Pancreas (tissue), 10 donors: Measurements from ENCODE around the gene NID2. TPM values are rescaled to one million over a fixed set of nuclear protein-coding genes. Genes with fewer than 3 reads are reported as not detected.

Experiments used
- ATAC-seq, 4 donors: fragments of 200-7000 bp; cut with Tn5 transposase; one replicate each; pipeline versions ENCODE4 v1.8.0 to v1.9.1; 2020; ENCODE audit warnings: mild to moderate bottlenecking in 4 of 4, moderate library complexity in 4 of 4
- DNase-seq, 6 donors: peaks; one replicate each; pipeline ENCODE4 v3.0.0-alpha.2; 2020
- FAIRE-seq: peaks from 2 replicates; lab custom pipeline; 2012; peaks lifted over from hg19 to GRCh38; lab: Jason Lieb, UNC
- H3K27ac ChIP-seq, 4 donors: fragments of 200-600 bp; sonication (generic); 1 replicate in 3 of 4; 2 replicates in 1 of 4; pipeline versions ENCODE4 v1.5.0 to v1.8.0; 2020
- H3K27me3 ChIP-seq, 4 donors: fragments of 200-600 bp; one replicate each; pipeline ENCODE4 v1.8.0; 2021
- H3K36me3 ChIP-seq, 3 donors: fragments of 200-600 bp; sonication (generic) in 1 of 3; one replicate each; pipeline versions ENCODE4 v1.5.0 to v1.8.0; 2020 to 2021
- H3K4me1 ChIP-seq, 3 donors: fragments of 200-600 bp; one replicate each; pipeline ENCODE4 v1.8.0; 2021
- H3K4me3 ChIP-seq, 4 donors: fragments of 200-600 bp; sonication (generic) in 2 of 4; one replicate each; pipeline versions ENCODE4 v1.5.0 to v1.8.0; 2020 to 2021
- H3K9me3 ChIP-seq, 4 donors: fragments of 200-600 bp; one replicate each; pipeline ENCODE4 v1.8.0; 2021
- WGBS, 2 donors: extraction: QIAGEN DNeasy Blood & Tissue Kit; methylation state at CpG; one replicate each; pipeline ENCODE4 v1.1.7; 2013; 5-methylcytosine and 5-hydroxymethylcytosine counted together
- intact Hi-C, 3 donors: fragments of 100-400 bp; cut with DNase I; formaldehyde crosslinking; loops; one replicate each; pipeline versions ENCODE4 v1.11.1 to v1.14.2; 2022
- polyA plus RNA-seq, 2 donors: library from polyadenylated mRNA; stranded (reverse); fragments of 200-250 nt; gene quantifications; one replicate each; pipeline ENCODE4 v1.2.3, GENCODE V29; 2013
- total RNA-seq, 6 donors: library from RNA; stranded (reverse); fragmentation: NEBNext Ultra II Directional in 4 of 6; extraction: Animal tissue kit (Norgen Biotek cat#: 25700) in 4 of 6; gene quantifications; one replicate each; pipeline versions ENCODE4 v1.2.1 to v1.2.4, GENCODE V29; 2021 to 2023
- TF ChIP-seq, protein P1 (sequence below), 4 donors: fragments of 200-600 bp; sonication (generic) in 3 of 4; IDR thresholded peaks; one replicate each; pipeline versions ENCODE4 v1.5.0 to v1.8.0; 2021; ENCODE audit warnings: antibody characterized with exemption in 4 of 4
- donor health status: healthy with polysubstance abuse.
- donor health status: DM: no; HTN: no; CAD: no; lungs with moderate emphysema.
- donor health status: DM: no; HTN: no; CAD: no.
- donor health status: control.
- donor health status: control.
- donor health status: Bipolar disorder and iron deficiency.
- donor health status: DM: yes; HTN: yes; CAD: no.
- donor health status: DM: no; HTN: no; CAD: no.
- donor health status: DM: no; HTN: no; CAD: no.
- donor health status: DM: yes; HTN: yes; CAD: no.

NID2 gene
- total and polyA plus RNA-seq, 8 donors, result 1.9 to 9.5 (median 3.8) TPM

- no peak for FAIRE-seq
- H3K4me3 ChIP-seq, result no peak overlapping the region
- TF ChIP-seq, protein P1, sequence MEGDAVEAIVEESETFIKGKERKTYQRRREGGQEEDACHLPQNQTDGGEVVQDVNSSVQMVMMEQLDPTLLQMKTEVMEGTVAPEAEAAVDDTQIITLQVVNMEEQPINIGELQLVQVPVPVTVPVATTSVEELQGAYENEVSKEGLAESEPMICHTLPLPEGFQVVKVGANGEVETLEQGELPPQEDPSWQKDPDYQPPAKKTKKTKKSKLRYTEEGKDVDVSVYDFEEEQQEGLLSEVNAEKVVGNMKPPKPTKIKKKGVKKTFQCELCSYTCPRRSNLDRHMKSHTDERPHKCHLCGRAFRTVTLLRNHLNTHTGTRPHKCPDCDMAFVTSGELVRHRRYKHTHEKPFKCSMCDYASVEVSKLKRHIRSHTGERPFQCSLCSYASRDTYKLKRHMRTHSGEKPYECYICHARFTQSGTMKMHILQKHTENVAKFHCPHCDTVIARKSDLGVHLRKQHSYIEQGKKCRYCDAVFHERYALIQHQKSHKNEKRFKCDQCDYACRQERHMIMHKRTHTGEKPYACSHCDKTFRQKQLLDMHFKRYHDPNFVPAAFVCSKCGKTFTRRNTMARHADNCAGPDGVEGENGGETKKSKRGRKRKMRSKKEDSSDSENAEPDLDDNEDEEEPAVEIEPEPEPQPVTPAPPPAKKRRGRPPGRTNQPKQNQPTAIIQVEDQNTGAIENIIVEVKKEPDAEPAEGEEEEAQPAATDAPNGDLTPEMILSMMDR (IDR thresholded peaks at IDR 0.05), result no peak
- ATAC-seq, result peak in 3 of 4 donors; percentile 40 to 72 (median 45)
- H3K9me3 ChIP-seq, result no peaks in the 10 kb centered on the region
- no peaks in the 10 kb centered on the region for H3K27me3 ChIP-seq
- 59 to 64% methylated on average over 4 of the region's 4 CpGs for WGBS, 2 donors
- intact Hi-C loops, result no loop called here
- H3K4me1 ChIP-seq, result no peaks in the 10 kb centered on the region
- no peak overlapping the region for H3K27ac ChIP-seq
- no peaks in the 10 kb centered on the region for H3K36me3 ChIP-seq
- no peak for DNase-seq
These were observed 12.2 kb upstream of the NID2 start for GRCh38 chr14:52080808-52081755.

DNA sequence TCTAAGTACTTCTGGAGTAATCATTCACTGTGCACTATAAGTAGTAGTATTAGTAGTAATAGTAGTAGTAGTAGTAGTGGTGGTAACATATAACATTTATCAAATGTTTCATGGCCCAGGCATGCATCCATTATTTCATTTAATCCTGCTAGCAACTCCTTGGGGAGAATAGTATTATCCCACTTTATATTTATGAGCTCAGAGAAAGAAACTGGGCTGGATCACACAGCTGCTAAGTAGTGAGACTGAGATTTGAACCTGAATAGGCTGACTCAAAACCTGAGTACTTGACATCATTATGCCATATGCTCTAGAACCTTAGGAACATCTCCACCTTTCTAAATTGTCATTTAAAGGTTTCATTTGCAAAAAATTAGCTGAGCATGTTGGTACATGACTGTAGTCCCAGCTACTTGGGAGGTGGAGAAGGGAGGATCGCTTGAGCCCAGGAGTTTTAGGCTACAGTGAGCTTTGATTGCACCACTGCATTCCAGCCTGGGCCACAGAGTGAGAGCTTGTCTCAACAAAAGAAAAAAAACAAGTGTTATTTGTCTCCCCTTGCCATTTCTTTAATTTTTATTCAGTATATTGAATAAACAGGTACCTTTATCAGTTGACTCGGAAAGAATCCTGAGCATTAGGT lies 11.4 kb upstream of the NID2 start:
- H3K27me3 ChIP-seq, result no peaks in the 10 kb centered on the region
- ATAC-seq (peak in 1 of 4 donors; percentile 44), DNase-seq (no peak), FAIRE-seq (no peak)
- no peaks in the 10 kb centered on the region for H3K36me3 ChIP-seq
- no peaks in the 10 kb centered on the region for H3K4me1 ChIP-seq
- no peak overlapping the region for H3K4me3 ChIP-seq
- TF ChIP-seq, protein P1 (IDR thresholded peaks at IDR 0.05), result no peak
- WGBS, 2 donors, result 88 to 95% methylated on average over 2 of the region's 2 CpGs
- no peak overlapping the region for H3K27ac ChIP-seq
- H3K9me3 ChIP-seq, result no peaks in the 10 kb centered on the region
- intact Hi-C loops, result no loop called here

- Histone ChIP-seq H3K4me1 (no peaks in the 10 kb centered on the region), H3K27ac (no peak overlapping the region), H3K4me3 (no peak overlapping the region), H3K36me3 (no peaks in the 10 kb centered on the region), H3K27me3 (no peaks in the 10 kb centered on the region), H3K9me3 (no peaks in the 10 kb centered on the region)
- TF ChIP-seq, protein P1 (IDR thresholded peaks at IDR 0.05), result no peak
- WGBS, 2 donors, result 56 to 62% methylated on average over 7 of the region's 7 CpGs
- no peak for DNase-seq
- ATAC-seq, result no peak
- FAIRE-seq, result no peak
- intact Hi-C loops, result no loop called here
These were observed 10.5 kb upstream of the NID2 start for GRCh38 chr14:52079239-52079959.

DNA sequence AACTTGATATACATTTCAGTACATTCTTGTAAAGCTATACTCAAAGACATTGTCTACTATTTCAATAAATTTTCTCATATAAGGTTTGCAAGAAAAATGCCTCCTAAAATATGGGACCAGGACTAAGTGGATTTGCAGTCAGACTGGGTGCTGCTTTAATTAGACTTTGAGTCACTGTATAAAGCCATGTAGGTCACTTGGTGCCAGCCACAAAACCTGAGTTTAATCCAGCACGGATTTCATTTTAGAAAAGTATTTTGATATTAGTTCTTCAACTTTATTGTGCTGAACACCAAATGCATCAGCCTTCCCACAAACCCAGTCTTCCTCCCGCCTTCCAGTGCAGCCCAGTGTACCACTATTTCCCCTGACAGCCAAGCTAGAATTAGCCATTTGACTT lies 9.9 kb upstream of the NID2 start:
- ATAC-seq (no peak), DNase-seq (no peak), FAIRE-seq (no peak)
- Histone ChIP-seq H3K27ac (no peak overlapping the region), H3K9me3 (no peaks in the 10 kb centered on the region), H3K4me3 (no peak overlapping the region), H3K4me1 (no peaks in the 10 kb centered on the region), H3K36me3 (no peaks in the 10 kb centered on the region), H3K27me3 (no peaks in the 10 kb centered on the region)
- 87 to 95% methylated on average over 2 of the region's 2 CpGs for WGBS, 2 donors
- TF ChIP-seq, protein P1 (IDR thresholded peaks at IDR 0.05), result no peak
- intact Hi-C loops, result no loop called here
